Heart right ventricle (tissue), 16 donors: ENCODE data around the gene C16orf96. TPM values are rescaled to one million over a fixed set of nuclear protein-coding genes. Genes with fewer than 3 reads are reported as not detected.

Experiments
- ATAC-seq, 8 donors: fragments of 200-7000 bp; cut with Tn5 transposase; one replicate each; pipeline ENCODE4 v1.9.1; 2020; ENCODE audit warnings: mild to moderate bottlenecking in 8 of 8, moderate library complexity in 8 of 8, moderate number of reproducible peaks in 1 of 8
- DNase-seq, 2 donors: peaks; one replicate each; pipeline ENCODE4 v3.0.0-alpha.2; 2020
- H3K27ac ChIP-seq, 10 donors: fragments of 200-600 bp; sonication (generic) in 2 of 10; one replicate each; pipeline versions ENCODE4 v1.5.0 to v1.8.0; 2020 to 2022; ENCODE audit warnings: mild to moderate bottlenecking in 3 of 10
- H3K27me3 ChIP-seq, 7 donors: fragments of 200-600 bp; one replicate each; pipeline ENCODE4 v1.8.0; 2021 to 2022; ENCODE audit warnings: mild to moderate bottlenecking in 2 of 7
- H3K36me3 ChIP-seq, 9 donors: fragments of 200-600 bp; sonication (generic) in 1 of 9; one replicate each; pipeline versions ENCODE4 v1.5.0 to v1.8.0; 2020 to 2022; ENCODE audit warnings: mild to moderate bottlenecking in 2 of 9
- H3K4me1 ChIP-seq, 9 donors: fragments of 200-600 bp; sonication (generic) in 1 of 9; one replicate each; pipeline versions ENCODE4 v1.5.0 to v1.8.0; 2020 to 2022; ENCODE audit warnings: mild to moderate bottlenecking in 4 of 9
- H3K4me3 ChIP-seq, 10 donors: fragments of 200-600 bp; sonication (generic) in 2 of 10; one replicate each; pipeline versions ENCODE4 v1.5.0 to v1.8.0; 2020 to 2022; ENCODE audit warnings: mild to moderate bottlenecking in 7 of 10, moderate library complexity in 2 of 10
- H3K9me3 ChIP-seq, 11 donors: fragments of 200-600 bp in 10 of 11; sonication (generic) in 2 of 11; one replicate each; pipeline versions ENCODE4 v1.5.0 to v1.8.0; 2013 to 2022; ENCODE audit warnings: mild to moderate bottlenecking in 2 of 11, control low read depth in 1 of 11, moderate library complexity in 1 of 11
- WGBS, 2 donors: extraction: QIAGEN DNeasy Blood & Tissue Kit; methylation state at CpG; one replicate each; pipeline ENCODE4 v1.1.7; 2013; ENCODE audit warnings: inconsistent platforms in 1 of 2; 5-methylcytosine and 5-hydroxymethylcytosine counted together
- intact Hi-C, 10 donors: fragments of 100-400 bp; cut with DNase I; formaldehyde crosslinking; loops; one replicate each; pipeline versions ENCODE4 v1.11.1 to v1.14.2; 2022
- polyA plus RNA-seq, 2 donors: library from polyadenylated mRNA; stranded (reverse); fragments of 200-250 nt; gene quantifications; one replicate each; pipeline ENCODE4 v1.2.3, GENCODE V29; 2013
- total RNA-seq, 10 donors: library from RNA; stranded (reverse); fragmentation: NEBNext Ultra II Directional in 3 of 10; extraction: Animal tissue kit (Norgen Biotek cat#: 25700) in 3 of 10; gene quantifications; one replicate each; pipeline versions ENCODE4 v1.2.1 to v1.2.4, GENCODE V29; 2021 to 2023
- TF ChIP-seq, protein P1 (sequence below), 9 donors: fragments of 200-600 bp; sonication (generic) in 2 of 9; IDR thresholded peaks; one replicate each; pipeline versions ENCODE4 v1.5.0 to v1.8.0; 2021 to 2022; ENCODE audit warnings: antibody characterized with exemption in 9 of 9, mild to moderate bottlenecking in 5 of 9, moderate library complexity in 1 of 9
- donor health status: Arrhythmogenic right ventricular cardiomyopathy.
- donor health status: ischemic (EF 13 %, LVEDD 7.1; RV severe dilation, severe dysfunction).
- donor health status: healthy with polysubstance abuse.
- donor health status: DM: no; HTN: yes; CAD: no.
- donor health status: DM: no; HTN: no; CAD: no.
- donor health status: ischemic (EF 25% LVEDD 6.9; RV normal size, moderate dysfunction).
- donor health status: ischemic (EF 25% LVEDD 5.7; RV mildly dilated, moderate dysfunction).
- donor health status: healthy.
- donor health status: DM: yes; HTN: yes; CAD: no.
- donor health status: Ischemic cardiomyopathy.
- donor health status: ischemic (EF 35%, LVEDD 5.7; RV mildly dilated, moderate dysfunction).
- donor health status: nonischemic (EF 11% LVEDD 7.7; RV severe dilation, severe dysfunction).
- donor health status: DM: yes; HTN: yes; CAD: no.
- donor health status: PGD.
- donor health status: ischemic (EF 29% LVEDD 5.4; RV normal size, mild dysfunction).
- donor health status: nonischemic (EF 23%, LVEDD 6.1; RV moderate dilation, normal function).

Gene C16orf96
- total and polyA plus RNA-seq, 12 donors: 0.01 to 0.21 (median 0.07) TPM; not detected in 1

DNA sequence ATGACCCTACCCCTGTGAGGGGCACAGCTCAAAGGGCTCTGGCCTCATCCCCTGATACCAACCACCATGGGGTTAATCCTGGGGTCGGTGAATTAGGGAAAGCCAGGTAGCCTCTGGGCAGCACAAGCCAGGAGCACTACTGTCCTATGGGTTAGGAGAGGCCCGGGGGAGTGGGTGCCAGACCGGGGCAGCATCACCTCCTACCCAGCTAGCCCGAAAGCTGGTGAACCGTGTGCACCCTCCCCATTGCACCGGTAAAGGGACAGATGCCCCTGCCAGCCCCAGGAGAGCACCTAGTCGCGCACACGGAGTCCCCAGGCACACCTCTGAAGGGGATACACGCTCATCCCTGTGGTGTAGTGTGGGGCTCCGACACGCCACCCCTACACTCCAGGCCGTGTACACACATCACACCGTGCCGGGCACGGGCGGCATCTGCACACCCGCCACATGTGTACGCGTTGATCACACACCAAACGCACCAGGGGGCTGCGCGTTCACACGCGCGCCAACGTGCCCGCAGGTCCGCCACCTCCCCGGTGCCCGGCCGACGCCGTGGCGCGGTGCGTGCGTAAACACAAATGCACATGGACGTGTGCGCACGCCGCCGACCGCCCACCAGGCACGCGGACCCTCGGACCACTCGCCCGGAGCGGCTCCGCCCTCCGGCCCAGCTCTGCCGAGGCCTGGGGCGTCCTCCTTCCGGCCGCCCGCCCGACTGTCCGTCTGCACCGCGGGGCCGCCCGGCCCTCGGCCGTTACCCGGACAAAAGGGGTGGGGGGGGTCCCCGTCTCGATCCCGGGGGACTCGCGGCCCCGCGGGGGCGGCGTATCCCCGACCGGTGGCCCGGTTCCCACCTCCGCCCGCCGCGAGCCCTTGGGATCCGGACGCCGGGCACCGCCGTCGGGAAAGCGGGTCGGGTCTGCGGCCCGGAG, 57.8 kb downstream of the C16orf96 start:
- TF ChIP-seq, protein P1, sequence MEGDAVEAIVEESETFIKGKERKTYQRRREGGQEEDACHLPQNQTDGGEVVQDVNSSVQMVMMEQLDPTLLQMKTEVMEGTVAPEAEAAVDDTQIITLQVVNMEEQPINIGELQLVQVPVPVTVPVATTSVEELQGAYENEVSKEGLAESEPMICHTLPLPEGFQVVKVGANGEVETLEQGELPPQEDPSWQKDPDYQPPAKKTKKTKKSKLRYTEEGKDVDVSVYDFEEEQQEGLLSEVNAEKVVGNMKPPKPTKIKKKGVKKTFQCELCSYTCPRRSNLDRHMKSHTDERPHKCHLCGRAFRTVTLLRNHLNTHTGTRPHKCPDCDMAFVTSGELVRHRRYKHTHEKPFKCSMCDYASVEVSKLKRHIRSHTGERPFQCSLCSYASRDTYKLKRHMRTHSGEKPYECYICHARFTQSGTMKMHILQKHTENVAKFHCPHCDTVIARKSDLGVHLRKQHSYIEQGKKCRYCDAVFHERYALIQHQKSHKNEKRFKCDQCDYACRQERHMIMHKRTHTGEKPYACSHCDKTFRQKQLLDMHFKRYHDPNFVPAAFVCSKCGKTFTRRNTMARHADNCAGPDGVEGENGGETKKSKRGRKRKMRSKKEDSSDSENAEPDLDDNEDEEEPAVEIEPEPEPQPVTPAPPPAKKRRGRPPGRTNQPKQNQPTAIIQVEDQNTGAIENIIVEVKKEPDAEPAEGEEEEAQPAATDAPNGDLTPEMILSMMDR (IDR thresholded peaks at IDR 0.05): no peak
- peaks cover 0 to 14% (median 4%) of the 10 kb centered on the region in 9 donors for H3K36me3 ChIP-seq
- 1% methylated on average over 78 to 92 of the region's 92 CpGs for WGBS, 2 donors
- intact Hi-C loops: no loop called here
- no peaks in the 10 kb centered on the region for H3K9me3 ChIP-seq
- ATAC-seq (no peak), DNase-seq (peak in 1 of 2 donors; percentile 43)
- H3K27ac ChIP-seq: peak overlapping the region; percentile 65 to 100 (median 95)
- H3K27me3 ChIP-seq: no peaks in the 10 kb centered on the region
- H3K4me1 ChIP-seq: peaks cover 13 to 67% (median 50%) of the 10 kb centered on the region in 9 donors
- H3K4me3 ChIP-seq: peak overlapping the region; percentile 70 to 90 (median 86)

GRCh38 chr16:4614571-4615383, 58.6 kb downstream of the C16orf96 start, which contains the start of gene UBALD1:
UBALD1 (minus strand) TSS chr16:4614888; CDS start chr16:4614797, 91 bp downstream.
- H3K4me1 ChIP-seq: peaks cover 13 to 70% (median 50%) of the 10 kb centered on the region in 9 donors
- H3K27me3 ChIP-seq: no peaks in the 10 kb centered on the region
- TF ChIP-seq, protein P1 (IDR thresholded peaks at IDR 0.05): no peak
- H3K27ac ChIP-seq: peak within 1 kb of the TSS; percentile 76 to 100 (median 95)
- intact Hi-C loops: no loop called here
- ATAC-seq: peak; percentile 64 to 76 (median 69)
- H3K4me3 ChIP-seq: peak within 1 kb of the TSS; percentile 70 to 90 (median 86)
- peak; percentile 84 for DNase-seq
- WGBS, 2 donors: 9 to 10% methylated on average over 81 to 100 of the region's 100 CpGs
- H3K9me3 ChIP-seq: no peaks in the 10 kb centered on the region
- peaks cover 0 to 5% (median 0%) of the 10 kb centered on the region in 9 donors for H3K36me3 ChIP-seq

GRCh38 chr16:4615384-4616046, 59.4 kb downstream of the C16orf96 start:
- peaks cover 0 to 4% (median 0%) of the 10 kb centered on the region in 9 donors for H3K36me3 ChIP-seq
- peak overlapping the region; percentile 76 to 100 (median 95) for H3K27ac ChIP-seq
- peaks cover 13 to 68% (median 50%) of the 10 kb centered on the region in 9 donors for H3K4me1 ChIP-seq
- peak in 3 of 8 donors; percentile 0 to 9 (median 0) for ATAC-seq
- peak overlapping the region; percentile 70 to 90 (median 86) for H3K4me3 ChIP-seq
- no peaks in the 10 kb centered on the region for H3K9me3 ChIP-seq
- intact Hi-C loops: loop anchor here in 2 of 10 donors (1.0 to 2.0 kb wide), 2 partner anchors 9 to 67 kb away; partner anchors contain the start of gene MGRN1 (in 1 of the 2)
- DNase-seq: peak in 1 of 2 donors; percentile 39
- TF ChIP-seq, protein P1 (IDR thresholded peaks at IDR 0.05): no peak
- WGBS, 2 donors: 68 to 72% methylated on average over 39 of the region's 39 CpGs
- no peaks in the 10 kb centered on the region for H3K27me3 ChIP-seq
